MCF 10A (cell line): ENCODE results near the gene TUBA3E. TPM values are rescaled to one million over a fixed set of nuclear protein-coding genes. Genes with fewer than 3 reads are reported as not detected.
"Not testable (repeated sequence)": the region's sequence is repeated elsewhere in the genome, so short reads cannot be mapped to it uniquely, and the experiment has no call there.

ENCODE experiments used
- BruUV-seq: library from RNA; stranded (reverse); fragments of 400-500 nt; replicated peaks from 2 replicates; lab custom pipeline; 2021; lab: Mats Ljungman, UMichigan
- CTCF ChIA-PET: fragments of 300-600 bp; sonication (Branson Sonifier 250); formaldehyde crosslinking; extraction: SDS; loops from one replicate; lab custom pipeline; 2021; ENCODE audit warnings: antibody characterized with exemption, inconsistent platforms; lab: Yijun Ruan, JAX
- POLR2A ChIA-PET: fragments of 300-600, 350-650 bp; sonication (Branson Sonifier 250); formaldehyde crosslinking; extraction: SDS; loops from one replicate; lab custom pipeline; 2020; ENCODE audit warnings: antibody characterized with exemption, inconsistent platforms; lab: Yijun Ruan, JAX
- DNase-seq: peaks from one replicate; pipeline ENCODE4 v3.0.0-alpha.2; 2018; ENCODE audit not compliant: unreplicated experiment
- H3K27ac Mint-ChIP-seq: one replicate; pipeline ENCODE4 v1.8.0; 2022; ENCODE audit warnings: mild to moderate bottlenecking, low read depth, mixed read lengths; ENCODE audit not compliant: unreplicated experiment
- H3K27me3 Mint-ChIP-seq: one replicate; pipeline ENCODE4 v1.8.0; 2022; ENCODE audit warnings: mixed read lengths; ENCODE audit not compliant: insufficient read depth, unreplicated experiment
- H3K36me3 Mint-ChIP-seq: one replicate; pipeline ENCODE4 v1.8.0; 2022; ENCODE audit warnings: mild to moderate bottlenecking, moderate library complexity, mixed read lengths; ENCODE audit not compliant: insufficient read depth, unreplicated experiment
- H3K4me1 Mint-ChIP-seq: one replicate; pipeline ENCODE4 v1.8.0; 2022; ENCODE audit warnings: mixed read lengths; ENCODE audit not compliant: insufficient read depth, unreplicated experiment
- H3K4me3 Mint-ChIP-seq: one replicate; pipeline ENCODE4 v1.8.0; 2022; ENCODE audit warnings: mild to moderate bottlenecking, moderate library complexity, mixed read lengths; ENCODE audit not compliant: unreplicated experiment
- H3K9me3 Mint-ChIP-seq: one replicate; pipeline ENCODE4 v1.8.0; 2022; ENCODE audit warnings: mixed read lengths; ENCODE audit not compliant: unreplicated experiment
- CTCF ChIP-seq: fragments of 200-600 bp; IDR thresholded peaks from one replicate; pipeline ENCODE4 v1.8.0; 2022; ENCODE audit warnings: antibody characterized with exemption, mild to moderate bottlenecking; ENCODE audit not compliant: unreplicated experiment
- intact Hi-C: fragments of 100-400 bp; cut with micrococcal nuclease; formaldehyde crosslinking; loops from 2 replicates; pipeline ENCODE4 v1.14.1; 2022
- total RNA-seq: library from RNA; stranded (reverse); gene quantifications from 2 replicates; pipeline ENCODE4 v1.2.3, GENCODE V29; 2022

Gene TUBA3E
- total RNA-seq, 1 experiment from 2014 or later = not detected

- Mint-ChIP-seq H3K9me3 (no peaks in the 10 kb centered on the region), H3K36me3 (peaks cover 19% of the 10 kb centered on the region), H3K27me3 (no peaks in the 10 kb centered on the region), H3K4me1 (no peaks in the 10 kb centered on the region), H3K4me3 (no peak overlapping the region), H3K27ac (no peak overlapping the region)
- POLR2A ChIA-PET = no interaction called here
- no peak for TF ChIP-seq CTCF
- intact Hi-C loops = no loop called here
- no peak for DNase-seq
- CTCF ChIA-PET = interaction anchor here (0.6 to 0.9 kb wide), 6 partner anchors 14 to 492 kb away, joined by 3 to 5 read pairs (median 3); no protein-coding TSS in a partner anchor
- no TSS peak for BruUV-seq
These were observed 43.2 kb downstream of the TUBA3E start for GRCh38 chr2:130154773-130155765.

GRCh38 chr2:130154423-130154770, 43.8 kb downstream of the TUBA3E start:
- H3K9me3 Mint-ChIP-seq, intact Hi-C loops, H3K27me3 Mint-ChIP-seq, H3K4me3 Mint-ChIP-seq, POLR2A ChIA-PET, H3K4me1 Mint-ChIP-seq, H3K27ac Mint-ChIP-seq, BruUV-seq, DNase-seq: not testable (repeated sequence)
- peaks cover 12% of the 10 kb centered on the region for H3K36me3 Mint-ChIP-seq
- CTCF ChIA-PET = interaction anchor here (0.8 kb wide), 1 partner anchor 176 kb away, joined by 5 read pairs; no protein-coding TSS in a partner anchor

GRCh38 chr2:130153721-130154422, 44.4 kb downstream of the TUBA3E start:
- intact Hi-C loops, BruUV-seq, DNase-seq, H3K4me3 Mint-ChIP-seq, H3K9me3 Mint-ChIP-seq, H3K27me3 Mint-ChIP-seq, H3K4me1 Mint-ChIP-seq, POLR2A ChIA-PET, H3K27ac Mint-ChIP-seq: not testable (repeated sequence)
- H3K36me3 Mint-ChIP-seq = peaks cover 12% of the 10 kb centered on the region
- CTCF ChIA-PET = interaction anchor here (0.6 kb wide), 1 partner anchor 10 kb away, joined by 3 read pairs; no protein-coding TSS in a partner anchor

GRCh38 chr2:130152816-130153595, 45.2 kb downstream of the TUBA3E start:
- no TSS peak for BruUV-seq
- POLR2A ChIA-PET = no interaction called here

GRCh38 chr2:130152136-130152815, 46.0 kb downstream of the TUBA3E start:
- H3K4me1 Mint-ChIP-seq, CTCF ChIA-PET, H3K27ac Mint-ChIP-seq, H3K27me3 Mint-ChIP-seq, H3K4me3 Mint-ChIP-seq, intact Hi-C loops, POLR2A ChIA-PET, BruUV-seq, H3K9me3 Mint-ChIP-seq, DNase-seq: not testable (repeated sequence)
- peaks cover 12% of the 10 kb centered on the region for H3K36me3 Mint-ChIP-seq

More at GRCh38 chr2:130152816-130153595, 45.2 kb downstream of the TUBA3E start:
- CTCF ChIA-PET = interaction anchor here (0.6 kb wide), 1 partner anchor 9 kb away, joined by 3 read pairs; no protein-coding TSS in a partner anchor
- Mint-ChIP-seq H3K4me3 (no peak overlapping the region), H3K36me3 (peaks cover 12% of the 10 kb centered on the region), H3K27me3 (no peaks in the 10 kb centered on the region), H3K9me3 (no peaks in the 10 kb centered on the region), H3K27ac (no peak overlapping the region), H3K4me1 (no peaks in the 10 kb centered on the region)
- DNase-seq = no peak
- TF ChIP-seq CTCF = no peak
- intact Hi-C loops = no loop called here

- H3K4me3 Mint-ChIP-seq, H3K4me1 Mint-ChIP-seq, BruUV-seq, intact Hi-C loops, H3K27me3 Mint-ChIP-seq, CTCF ChIA-PET, H3K27ac Mint-ChIP-seq, POLR2A ChIA-PET, DNase-seq, H3K9me3 Mint-ChIP-seq: not testable (repeated sequence)
- H3K36me3 Mint-ChIP-seq = peaks cover 12% of the 10 kb centered on the region
These were observed 47.1 kb downstream of the TUBA3E start for GRCh38 chr2:130151145-130151512.
